ENCODE measurements around the gene DPP9.
A peak's percentile ranks its signal among the peaks of the same experiment; 100 is the strongest.

Gene DPP9

GRCh38 chr19:4742723-4743646 lies 19.3 kb upstream of the DPP9 start:
- TF ChIP-seq SPI1 (IDR thresholded peaks at IDR 0.05; ENCODE audit: low read depth, low read length), result no peak
- no peak for TF ChIP-seq PAX5 (IDR thresholded peaks at IDR 0.05; ENCODE audit: insufficient read depth, low read length, severe bottlenecking)
- no peak for TF ChIP-seq TAF1 (IDR thresholded peaks at IDR 0.05; ENCODE audit: low read depth, low read length)
- TF ChIP-seq POLR2A (IDR thresholded peaks at IDR 0.05; ENCODE audit: low read depth, low read length), result no peak
- TF ChIP-seq POU2F2 (IDR thresholded peaks at IDR 0.05; ENCODE audit: low read depth, low read length), result no peak
- TF ChIP-seq POLR2AphosphoS5 (IDR thresholded peaks at IDR 0.05; ENCODE audit: low read depth, low read length), result no peak
- no peak for DNase-seq (ENCODE audit: insufficient read length, low spot score)

GRCh38 chr19:4740092-4740491 lies 16.4 kb upstream of the DPP9 start:
- FAIRE-seq (no peak), DNase-seq (ENCODE audit: insufficient read length, low spot score) (no peak)
- TF ChIP-seq TAF1 (IDR thresholded peaks at IDR 0.05; ENCODE audit: low read depth, low read length), result no peak
- TF ChIP-seq POLR2A (IDR thresholded peaks at IDR 0.05; ENCODE audit: low read depth, low read length), result no peak
- no peak for TF ChIP-seq POU2F2 (IDR thresholded peaks at IDR 0.05; ENCODE audit: low read depth, low read length)
- TF ChIP-seq PAX5 (IDR thresholded peaks at IDR 0.05; ENCODE audit: insufficient read depth, low read length, severe bottlenecking), result no peak
- TF ChIP-seq SPI1 (IDR thresholded peaks at IDR 0.05; ENCODE audit: low read depth, low read length), result no peak
- no peak for TF ChIP-seq POLR2AphosphoS5 (IDR thresholded peaks at IDR 0.05; ENCODE audit: low read depth, low read length)

More at GRCh38 chr19:4742723-4743646, 19.3 kb upstream of the DPP9 start:
- no peak for FAIRE-seq

- FAIRE-seq (no peak), DNase-seq (ENCODE audit: insufficient read length, low spot score) (no peak)
- TF ChIP-seq POLR2AphosphoS5 (IDR thresholded peaks at IDR 0.05; ENCODE audit: low read depth, low read length), result no peak
- no peak for TF ChIP-seq SPI1 (IDR thresholded peaks at IDR 0.05; ENCODE audit: low read depth, low read length)
- TF ChIP-seq TAF1 (IDR thresholded peaks at IDR 0.05; ENCODE audit: low read depth, low read length), result no peak
- TF ChIP-seq PAX5 (IDR thresholded peaks at IDR 0.05; ENCODE audit: insufficient read depth, low read length, severe bottlenecking), result no peak
- no peak for TF ChIP-seq POU2F2 (IDR thresholded peaks at IDR 0.05; ENCODE audit: low read depth, low read length)
- TF ChIP-seq POLR2A (IDR thresholded peaks at IDR 0.05; ENCODE audit: low read depth, low read length), result no peak
Measured at GRCh38 chr19:4738734-4739133, 15.1 kb upstream of the DPP9 start.

GRCh38 chr19:4737955-4738600 lies 14.4 kb upstream of the DPP9 start:
- TF ChIP-seq POLR2AphosphoS5 (IDR thresholded peaks at IDR 0.05; ENCODE audit: low read depth, low read length) (no peak), POLR2A (IDR thresholded peaks at IDR 0.05; ENCODE audit: low read depth, low read length) (no peak), SPI1 (IDR thresholded peaks at IDR 0.05; ENCODE audit: low read depth, low read length) (no peak), TAF1 (IDR thresholded peaks at IDR 0.05; ENCODE audit: low read depth, low read length) (no peak), POU2F2 (IDR thresholded peaks at IDR 0.05; ENCODE audit: low read depth, low read length) (no peak), PAX5 (IDR thresholded peaks at IDR 0.05; ENCODE audit: insufficient read depth, low read length, severe bottlenecking) (no peak)
- FAIRE-seq (no peak), DNase-seq (ENCODE audit: insufficient read length, low spot score) (no peak)

GRCh38 chr19:4733755-4734345 lies 10.2 kb upstream of the DPP9 start:
- DNase-seq (ENCODE audit: insufficient read length, low spot score), result no peak
- FAIRE-seq, result no peak
- TF ChIP-seq POU2F2 (IDR thresholded peaks at IDR 0.05; ENCODE audit: low read depth, low read length) (no peak), SPI1 (IDR thresholded peaks at IDR 0.05; ENCODE audit: low read depth, low read length) (no peak), POLR2A (IDR thresholded peaks at IDR 0.05; ENCODE audit: low read depth, low read length) (no peak), TAF1 (IDR thresholded peaks at IDR 0.05; ENCODE audit: low read depth, low read length) (no peak), PAX5 (IDR thresholded peaks at IDR 0.05; ENCODE audit: insufficient read depth, low read length, severe bottlenecking) (no peak), POLR2AphosphoS5 (IDR thresholded peaks at IDR 0.05; ENCODE audit: low read depth, low read length) (no peak)

- DNase-seq (ENCODE audit: insufficient read length, low spot score) (peak; percentile 73), FAIRE-seq (peak; percentile 90)
- TF ChIP-seq POLR2AphosphoS5 (IDR thresholded peaks at IDR 0.05; ENCODE audit: low read depth, low read length) (no peak), TAF1 (IDR thresholded peaks at IDR 0.05; ENCODE audit: low read depth, low read length) (no peak), POU2F2 (IDR thresholded peaks at IDR 0.05; ENCODE audit: low read depth, low read length) (no peak; the same call in 1 of the 2 replicates), SPI1 (IDR thresholded peaks at IDR 0.05; ENCODE audit: low read depth, low read length) (no peak), PAX5 (IDR thresholded peaks at IDR 0.05; ENCODE audit: insufficient read depth, low read length, severe bottlenecking) (no peak), POLR2A (IDR thresholded peaks at IDR 0.05; ENCODE audit: low read depth, low read length) (no peak)
Measured at GRCh38 chr19:4732680-4733114, 9.1 kb upstream of the DPP9 start.

- no peak for TF ChIP-seq POLR2AphosphoS5 (IDR thresholded peaks at IDR 0.05; ENCODE audit: low read depth, low read length)
- no peak for TF ChIP-seq TAF1 (IDR thresholded peaks at IDR 0.05; ENCODE audit: low read depth, low read length)
- no peak for TF ChIP-seq POU2F2 (IDR thresholded peaks at IDR 0.05; ENCODE audit: low read depth, low read length)
- no peak for TF ChIP-seq POLR2A (IDR thresholded peaks at IDR 0.05; ENCODE audit: low read depth, low read length)
- no peak for TF ChIP-seq PAX5 (IDR thresholded peaks at IDR 0.05; ENCODE audit: insufficient read depth, low read length, severe bottlenecking)
- no peak for TF ChIP-seq SPI1 (IDR thresholded peaks at IDR 0.05; ENCODE audit: low read depth, low read length)
- FAIRE-seq (peak; percentile 5), DNase-seq (ENCODE audit: insufficient read length, low spot score) (no peak)
Measured at GRCh38 chr19:4730740-4731171, 7.1 kb upstream of the DPP9 start.

GRCh38 chr19:4728871-4729270 lies 5.2 kb upstream of the DPP9 start:
- no peak for FAIRE-seq
- TF ChIP-seq POU2F2 (IDR thresholded peaks at IDR 0.05; ENCODE audit: low read depth, low read length), result no peak
- no peak for TF ChIP-seq POLR2A (IDR thresholded peaks at IDR 0.05; ENCODE audit: low read depth, low read length)
- TF ChIP-seq TAF1 (IDR thresholded peaks at IDR 0.05; ENCODE audit: low read depth, low read length), result no peak
- TF ChIP-seq PAX5 (IDR thresholded peaks at IDR 0.05; ENCODE audit: insufficient read depth, low read length, severe bottlenecking), result no peak
- TF ChIP-seq SPI1 (IDR thresholded peaks at IDR 0.05; ENCODE audit: low read depth, low read length), result no peak
- TF ChIP-seq POLR2AphosphoS5 (IDR thresholded peaks at IDR 0.05; ENCODE audit: low read depth, low read length), result no peak
- DNase-seq (ENCODE audit: insufficient read length, low spot score), result no peak

Measured in GM12891 (cell line).